Heart right ventricle (tissue), 16 donors: ENCODE data around the gene LARP4B. TPM values are rescaled to one million over a fixed set of nuclear protein-coding genes. Genes with fewer than 3 reads are reported as not detected.
A peak's percentile ranks its signal among the peaks of the same experiment; 100 is the strongest.

Experiments
- ATAC-seq, 8 donors: fragments of 200-7000 bp; cut with Tn5 transposase; one replicate each; pipeline ENCODE4 v1.9.1; 2020; ENCODE audit warnings: mild to moderate bottlenecking in 8 of 8, moderate library complexity in 8 of 8, moderate number of reproducible peaks in 1 of 8
- DNase-seq, 2 donors: peaks; one replicate each; pipeline ENCODE4 v3.0.0-alpha.2; 2020
- H3K27ac ChIP-seq, 10 donors: fragments of 200-600 bp; sonication (generic) in 2 of 10; one replicate each; pipeline versions ENCODE4 v1.5.0 to v1.8.0; 2020 to 2022; ENCODE audit warnings: mild to moderate bottlenecking in 3 of 10
- H3K27me3 ChIP-seq, 7 donors: fragments of 200-600 bp; one replicate each; pipeline ENCODE4 v1.8.0; 2021 to 2022; ENCODE audit warnings: mild to moderate bottlenecking in 2 of 7
- H3K36me3 ChIP-seq, 9 donors: fragments of 200-600 bp; sonication (generic) in 1 of 9; one replicate each; pipeline versions ENCODE4 v1.5.0 to v1.8.0; 2020 to 2022; ENCODE audit warnings: mild to moderate bottlenecking in 2 of 9
- H3K4me1 ChIP-seq, 9 donors: fragments of 200-600 bp; sonication (generic) in 1 of 9; one replicate each; pipeline versions ENCODE4 v1.5.0 to v1.8.0; 2020 to 2022; ENCODE audit warnings: mild to moderate bottlenecking in 4 of 9
- H3K4me3 ChIP-seq, 10 donors: fragments of 200-600 bp; sonication (generic) in 2 of 10; one replicate each; pipeline versions ENCODE4 v1.5.0 to v1.8.0; 2020 to 2022; ENCODE audit warnings: mild to moderate bottlenecking in 7 of 10, moderate library complexity in 2 of 10
- H3K9me3 ChIP-seq, 11 donors: fragments of 200-600 bp in 10 of 11; sonication (generic) in 2 of 11; one replicate each; pipeline versions ENCODE4 v1.5.0 to v1.8.0; 2013 to 2022; ENCODE audit warnings: mild to moderate bottlenecking in 2 of 11, control low read depth in 1 of 11, moderate library complexity in 1 of 11
- WGBS, 2 donors: extraction: QIAGEN DNeasy Blood & Tissue Kit; methylation state at CpG; one replicate each; pipeline ENCODE4 v1.1.7; 2013; ENCODE audit warnings: inconsistent platforms in 1 of 2; 5-methylcytosine and 5-hydroxymethylcytosine counted together
- intact Hi-C, 10 donors: fragments of 100-400 bp; cut with DNase I; formaldehyde crosslinking; loops; one replicate each; pipeline versions ENCODE4 v1.11.1 to v1.14.2; 2022
- polyA plus RNA-seq, 2 donors: library from polyadenylated mRNA; stranded (reverse); fragments of 200-250 nt; gene quantifications; one replicate each; pipeline ENCODE4 v1.2.3, GENCODE V29; 2013
- total RNA-seq, 10 donors: library from RNA; stranded (reverse); fragmentation: NEBNext Ultra II Directional in 3 of 10; extraction: Animal tissue kit (Norgen Biotek cat#: 25700) in 3 of 10; gene quantifications; one replicate each; pipeline versions ENCODE4 v1.2.1 to v1.2.4, GENCODE V29; 2021 to 2023
- TF ChIP-seq, protein P1 (sequence below), 9 donors: fragments of 200-600 bp; sonication (generic) in 2 of 9; IDR thresholded peaks; one replicate each; pipeline versions ENCODE4 v1.5.0 to v1.8.0; 2021 to 2022; ENCODE audit warnings: antibody characterized with exemption in 9 of 9, mild to moderate bottlenecking in 5 of 9, moderate library complexity in 1 of 9
- donor health status: Arrhythmogenic right ventricular cardiomyopathy.
- donor health status: ischemic (EF 13 %, LVEDD 7.1; RV severe dilation, severe dysfunction).
- donor health status: healthy with polysubstance abuse.
- donor health status: DM: no; HTN: yes; CAD: no.
- donor health status: DM: no; HTN: no; CAD: no.
- donor health status: ischemic (EF 25% LVEDD 6.9; RV normal size, moderate dysfunction).
- donor health status: ischemic (EF 25% LVEDD 5.7; RV mildly dilated, moderate dysfunction).
- donor health status: healthy.
- donor health status: DM: yes; HTN: yes; CAD: no.
- donor health status: Ischemic cardiomyopathy.
- donor health status: ischemic (EF 35%, LVEDD 5.7; RV mildly dilated, moderate dysfunction).
- donor health status: nonischemic (EF 11% LVEDD 7.7; RV severe dilation, severe dysfunction).
- donor health status: DM: yes; HTN: yes; CAD: no.
- donor health status: PGD.
- donor health status: ischemic (EF 29% LVEDD 5.4; RV normal size, mild dysfunction).
- donor health status: nonischemic (EF 23%, LVEDD 6.1; RV moderate dilation, normal function).

The LARP4B gene
- total and polyA plus RNA-seq, 12 donors = 10.6 to 82.6 (median 61.9) TPM

DNA sequence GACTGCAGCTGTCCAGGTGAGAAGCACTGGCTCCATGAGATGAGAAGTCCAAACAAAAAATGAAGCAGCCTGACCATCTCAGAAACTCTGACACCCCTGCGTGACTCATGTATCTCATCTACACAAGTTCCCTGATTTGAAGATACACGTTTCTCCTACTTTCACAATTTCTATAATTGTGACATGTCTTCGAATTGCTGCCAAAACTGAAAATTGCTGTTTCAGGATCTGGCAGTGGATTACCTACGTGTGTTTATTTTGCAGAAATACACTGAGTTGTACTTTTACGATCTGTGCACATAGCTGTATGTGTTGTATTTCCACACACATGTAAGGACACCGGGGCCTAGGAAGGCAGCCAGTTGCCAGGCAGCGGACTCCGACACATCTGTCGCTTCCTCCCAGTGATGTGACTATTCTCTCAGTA is 53.2 kb downstream of the LARP4B start:
- DNase-seq = no peak
- TF ChIP-seq, protein P1, sequence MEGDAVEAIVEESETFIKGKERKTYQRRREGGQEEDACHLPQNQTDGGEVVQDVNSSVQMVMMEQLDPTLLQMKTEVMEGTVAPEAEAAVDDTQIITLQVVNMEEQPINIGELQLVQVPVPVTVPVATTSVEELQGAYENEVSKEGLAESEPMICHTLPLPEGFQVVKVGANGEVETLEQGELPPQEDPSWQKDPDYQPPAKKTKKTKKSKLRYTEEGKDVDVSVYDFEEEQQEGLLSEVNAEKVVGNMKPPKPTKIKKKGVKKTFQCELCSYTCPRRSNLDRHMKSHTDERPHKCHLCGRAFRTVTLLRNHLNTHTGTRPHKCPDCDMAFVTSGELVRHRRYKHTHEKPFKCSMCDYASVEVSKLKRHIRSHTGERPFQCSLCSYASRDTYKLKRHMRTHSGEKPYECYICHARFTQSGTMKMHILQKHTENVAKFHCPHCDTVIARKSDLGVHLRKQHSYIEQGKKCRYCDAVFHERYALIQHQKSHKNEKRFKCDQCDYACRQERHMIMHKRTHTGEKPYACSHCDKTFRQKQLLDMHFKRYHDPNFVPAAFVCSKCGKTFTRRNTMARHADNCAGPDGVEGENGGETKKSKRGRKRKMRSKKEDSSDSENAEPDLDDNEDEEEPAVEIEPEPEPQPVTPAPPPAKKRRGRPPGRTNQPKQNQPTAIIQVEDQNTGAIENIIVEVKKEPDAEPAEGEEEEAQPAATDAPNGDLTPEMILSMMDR (IDR thresholded peaks at IDR 0.05) = no peak
- no peaks in the 10 kb centered on the region for H3K27me3 ChIP-seq
- ATAC-seq = peak in 2 of 8 donors; percentile 54 to 56
- 83 to 90% methylated on average over 9 of the region's 9 CpGs for WGBS, 2 donors
- H3K27ac ChIP-seq = peak overlapping the region in 2 of 10 donors; percentile 5 to 34
- intact Hi-C loops = no loop called here
- peaks cover 0 to 95% (median 27%) of the 10 kb centered on the region in 9 donors for H3K36me3 ChIP-seq
- H3K9me3 ChIP-seq = no peaks in the 10 kb centered on the region
- peaks cover 0 to 31% (median 13%) of the 10 kb centered on the region in 9 donors for H3K4me1 ChIP-seq
- no peak overlapping the region for H3K4me3 ChIP-seq

DNA sequence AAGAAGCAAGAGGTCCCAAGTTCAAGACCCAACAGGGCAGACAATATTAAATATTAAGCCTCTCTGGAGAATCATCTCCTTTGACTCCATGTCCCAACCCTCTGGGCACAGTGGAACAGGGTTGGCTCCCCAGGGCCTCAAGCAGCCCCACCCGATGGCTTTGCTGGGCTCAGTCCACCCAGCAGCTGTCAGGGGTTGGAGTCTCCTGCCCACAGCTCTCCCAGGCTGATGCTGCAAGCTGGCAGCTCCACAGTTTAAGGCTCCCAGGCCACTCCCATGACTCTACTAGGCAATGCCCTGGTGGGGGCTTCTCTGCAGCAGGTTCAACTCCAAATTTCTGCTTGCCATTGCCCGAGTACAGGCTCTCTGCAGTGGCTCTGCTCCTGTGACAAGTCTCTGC is 55.1 kb downstream of the LARP4B start:
- intact Hi-C loops = no loop called here
- WGBS, 2 donors = 86 to 91% methylated on average over 2 of the region's 2 CpGs
- Histone ChIP-seq H3K27me3 (no peaks in the 10 kb centered on the region), H3K9me3 (no peaks in the 10 kb centered on the region), H3K4me1 (peaks cover 0 to 37% (median 14%) of the 10 kb centered on the region in 9 donors), H3K27ac (no peak overlapping the region), H3K4me3 (no peak overlapping the region), H3K36me3 (peaks cover 0 to 93% (median 15%) of the 10 kb centered on the region in 9 donors)
- DNase-seq (no peak), ATAC-seq (no peak)
- TF ChIP-seq, protein P1 (IDR thresholded peaks at IDR 0.05) = no peak

DNA sequence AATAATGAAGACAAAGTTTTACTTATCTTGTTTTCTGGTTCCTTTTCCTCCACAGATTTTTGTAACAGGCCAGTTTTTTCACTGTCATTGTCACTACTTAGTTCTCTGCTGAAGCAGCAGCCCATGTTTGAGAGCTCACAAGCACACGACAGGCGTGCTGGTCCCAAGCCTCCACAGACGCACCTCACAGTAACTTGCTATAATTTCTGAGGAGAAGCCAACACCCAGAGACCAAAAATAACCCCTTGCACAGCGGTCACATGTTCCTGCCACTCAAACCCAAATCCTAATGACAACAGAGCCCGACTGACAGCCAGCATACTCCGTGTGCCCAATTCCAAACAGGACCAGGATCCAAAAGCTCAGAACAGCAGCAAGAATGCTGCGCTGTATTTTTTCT is 58.5 kb downstream of the LARP4B start:
- DNase-seq (peak in 1 of 2 donors; percentile 52), ATAC-seq (peak; percentile 77 to 91 (median 84))
- TF ChIP-seq, protein P1 (IDR thresholded peaks at IDR 0.05) = no peak
- peak overlapping the region in 8 of 10 donors; percentile 4 to 40 (median 30) for H3K4me3 ChIP-seq
- H3K9me3 ChIP-seq = no peaks in the 10 kb centered on the region
- intact Hi-C loops = loop anchor here in 1 of 10 donors (5.0 kb wide), 1 partner anchor 59 kb away; the partner anchor contains the start of gene LARP4B
- WGBS, 2 donors = 48 to 66% methylated on average over 7 of the region's 7 CpGs
- H3K27ac ChIP-seq = peak overlapping the region in 9 of 10 donors; percentile 22 to 78 (median 51)
- no peaks in the 10 kb centered on the region for H3K27me3 ChIP-seq
- H3K36me3 ChIP-seq = peaks cover 0 to 74% (median 8%) of the 10 kb centered on the region in 9 donors
- peaks cover 0 to 56% (median 33%) of the 10 kb centered on the region in 9 donors for H3K4me1 ChIP-seq

DNA sequence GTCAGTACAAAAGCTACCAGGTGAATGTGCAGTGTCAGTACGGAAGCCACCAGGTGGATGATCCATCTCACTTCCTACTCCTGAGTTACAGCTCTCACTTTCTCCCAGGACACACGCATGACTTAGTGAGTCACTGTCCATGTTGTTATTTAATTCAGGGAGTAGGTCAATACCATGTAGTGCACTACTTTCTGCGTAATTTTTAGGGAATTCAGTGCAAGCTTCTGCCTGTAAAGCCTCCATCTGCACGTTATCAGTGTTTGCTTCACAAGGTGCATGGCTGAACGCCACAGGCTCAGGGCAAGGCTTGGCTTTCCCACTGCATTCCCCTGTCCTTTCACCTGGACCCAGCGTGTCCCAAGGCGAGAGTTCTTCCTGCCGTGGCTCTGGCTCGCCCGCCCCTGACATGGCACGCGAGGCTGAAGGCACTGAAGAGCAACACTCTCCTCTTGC is 59.5 kb downstream of the LARP4B start:
- intact Hi-C loops = loop anchor here in 1 of 10 donors (5.0 kb wide), 1 partner anchor 60 kb away; the partner anchor contains the start of gene LARP4B
- H3K9me3 ChIP-seq = no peaks in the 10 kb centered on the region
- ATAC-seq (peak in 7 of 8 donors; percentile 6 to 49 (median 43)), DNase-seq (no peak)
- WGBS, 2 donors = 61 to 69% methylated on average over 12 of the region's 12 CpGs
- peak overlapping the region in 7 of 10 donors; percentile 49 to 78 (median 67) for H3K27ac ChIP-seq
- peak overlapping the region in 7 of 10 donors; percentile 10 to 40 (median 31) for H3K4me3 ChIP-seq
- H3K36me3 ChIP-seq = peaks cover 0 to 65% (median 6%) of the 10 kb centered on the region in 9 donors
- peaks cover 0 to 62% (median 40%) of the 10 kb centered on the region in 9 donors for H3K4me1 ChIP-seq
- H3K27me3 ChIP-seq = no peaks in the 10 kb centered on the region
- TF ChIP-seq, protein P1 (IDR thresholded peaks at IDR 0.05) = no peak
